H9 (cell line): ENCODE results near the gene KDR. TPM values are rescaled to one million over a fixed set of nuclear protein-coding genes. Genes with fewer than 3 reads are reported as not detected.

Experiments
- DNase-seq: peaks from one replicate; pipeline ENCODE4 v3.0.0-alpha.2; 2017
- H2AFZ ChIP-seq: one replicate; pipeline ENCODE4 v1.6.1; 2013; ENCODE audit warnings: mild to moderate bottlenecking, low read length, control low read depth, moderate library complexity
- H2AK5ac ChIP-seq: 2 replicates; pipeline ENCODE4 v1.6.1; 2013; ENCODE audit warnings: low read length, control low read depth, mixed read lengths; ENCODE audit not compliant: insufficient read length
- H2BK120ac ChIP-seq: one replicate; pipeline ENCODE4 v1.6.1; 2013; ENCODE audit warnings: low read depth, mild to moderate bottlenecking, low read length, control low read depth, inconsistent platforms; ENCODE audit not compliant: poor library complexity, severe bottlenecking
- H2BK12ac ChIP-seq: 2 replicates; pipeline ENCODE4 v1.6.1; 2013; ENCODE audit warnings: low read length, control low read depth, mixed read lengths, low read depth; ENCODE audit not compliant: insufficient read length
- H2BK15ac ChIP-seq: 2 replicates; pipeline ENCODE4 v1.6.1; 2013; ENCODE audit warnings: low read depth, low read length, control low read depth
- H2BK20ac ChIP-seq: one replicate; pipeline ENCODE4 v1.6.1; 2013; ENCODE audit warnings: low read depth, mild to moderate bottlenecking, low read length, control low read depth, inconsistent platforms; ENCODE audit not compliant: poor library complexity, severe bottlenecking
- H2BK5ac ChIP-seq: 2 replicates; pipeline ENCODE4 v1.6.1; 2013; ENCODE audit warnings: low read length, control low read depth, mixed read lengths; ENCODE audit not compliant: insufficient read length
- H3K14ac ChIP-seq: 2 replicates; pipeline ENCODE4 v1.6.1; 2013; ENCODE audit warnings: low read length, control low read depth; ENCODE audit not compliant: insufficient read depth
- H3K18ac ChIP-seq: 2 replicates; pipeline ENCODE4 v1.6.1; 2013; ENCODE audit warnings: low read depth, mild to moderate bottlenecking, mixed read lengths, low read length, control low read depth; ENCODE audit not compliant: insufficient read length
- H3K23ac ChIP-seq: 2 replicates; pipeline ENCODE4 v1.6.1; 2013; ENCODE audit warnings: low read length, control low read depth, mixed read lengths, low read depth; ENCODE audit not compliant: insufficient read length
- H3K23me2 ChIP-seq: 2 replicates; pipeline ENCODE4 v1.6.1; 2013; ENCODE audit warnings: low read depth, mild to moderate bottlenecking, mixed read lengths, low read length, control low read depth; ENCODE audit not compliant: insufficient read length, poor library complexity, severe bottlenecking
- H3K27ac ChIP-seq: 2 replicates; pipeline ENCODE4 v1.5.1; 2013; ENCODE audit warnings: low read length, control low read depth, mixed read lengths, low read depth; ENCODE audit not compliant: insufficient read length
- H3K27me3 ChIP-seq: 2 replicates; pipeline ENCODE4 v1.6.1; 2013; ENCODE audit warnings: low read length, control low read depth, inconsistent platforms; ENCODE audit not compliant: insufficient read depth
- H3K4ac ChIP-seq: 2 replicates; pipeline ENCODE4 v1.6.1; 2013; ENCODE audit warnings: low read depth, mild to moderate bottlenecking, control low read depth, inconsistent platforms, low read length, moderate library complexity
- H3K4me1 ChIP-seq: 2 replicates; pipeline ENCODE4 v1.6.1; 2013; ENCODE audit warnings: low read length, control low read depth, inconsistent platforms; ENCODE audit not compliant: insufficient read depth
- H3K4me2 ChIP-seq: 2 replicates; pipeline ENCODE4 v1.6.1; 2013; ENCODE audit warnings: low read length, control low read depth, mixed read lengths; ENCODE audit not compliant: insufficient read length, insufficient read depth
- H3K56ac ChIP-seq: 2 replicates; pipeline ENCODE4 v1.6.1; 2013; ENCODE audit warnings: low read depth, mild to moderate bottlenecking, mixed read lengths, low read length, control low read depth; ENCODE audit not compliant: insufficient read length
- H3K79me1 ChIP-seq: 2 replicates; pipeline ENCODE4 v1.6.1; 2013; ENCODE audit warnings: low read depth, mild to moderate bottlenecking, moderate library complexity, low read length, control low read depth, inconsistent platforms; ENCODE audit not compliant: insufficient read depth, poor library complexity, severe bottlenecking
- H3K79me2 ChIP-seq: 2 replicates; pipeline ENCODE4 v1.6.1; 2013; ENCODE audit warnings: low read length, control low read depth, inconsistent platforms; ENCODE audit not compliant: insufficient read depth
- H3K9ac ChIP-seq: 2 replicates; pipeline ENCODE4 v1.6.1; 2013; ENCODE audit warnings: low read length, control low read depth, mixed read lengths; ENCODE audit not compliant: insufficient read length; ENCODE audit errors: extremely low read depth
- H3K9me3 ChIP-seq: one replicate; pipeline ENCODE4 v1.6.1; 2013; ENCODE audit warnings: low read depth, low read length, inconsistent platforms; ENCODE audit not compliant: control insufficient read depth
- H3T11ph ChIP-seq: one replicate; pipeline ENCODE4 v1.6.1; 2013; ENCODE audit warnings: mild to moderate bottlenecking, low read length, control low read depth, inconsistent platforms
- H4K20me1 ChIP-seq: one replicate; pipeline ENCODE4 v1.6.1; 2013; ENCODE audit not compliant: control insufficient read depth, insufficient read length, insufficient read depth
- H4K5ac ChIP-seq: 2 replicates; pipeline ENCODE4 v1.6.1; 2013; ENCODE audit warnings: low read depth, mild to moderate bottlenecking, mixed read lengths, low read length, control low read depth; ENCODE audit not compliant: insufficient read length
- H4K8ac ChIP-seq: replicated peaks from 2 replicates; pipeline ENCODE4 v1.6.1; 2013; ENCODE audit warnings: low read length, control low read depth, mixed read lengths, low read depth; ENCODE audit not compliant: insufficient read length
- H4K91ac ChIP-seq: 2 replicates; pipeline ENCODE4 v1.6.1; 2013; ENCODE audit warnings: low read depth, mild to moderate bottlenecking, moderate library complexity, mixed read lengths, low read length, control low read depth; ENCODE audit not compliant: insufficient read length
- H3K27ac Mint-ChIP-seq, 3 experiments: 2 replicates in 2 of 3; 3 replicates in 1 of 3; pipeline ENCODE4 v1.8.0; 2020 to 2021; ENCODE audit warnings: mixed read lengths in 3 of 3, mild to moderate bottlenecking in 1 of 3, moderate library complexity in 1 of 3
- H3K27me3 Mint-ChIP-seq: 2 replicates; pipeline ENCODE4 v1.8.0; 2021; ENCODE audit warnings: low read depth, mild to moderate bottlenecking, moderate library complexity, mixed read lengths
- H3K36me3 Mint-ChIP-seq, 3 experiments: 2 replicates in 2 of 3; 3 replicates in 1 of 3; pipeline ENCODE4 v1.8.0; 2020 to 2021; ENCODE audit warnings: low read depth in 3 of 3, mixed read lengths in 3 of 3; ENCODE audit not compliant: insufficient read depth in 1 of 3
- H3K4me1 Mint-ChIP-seq, 2 experiments: 2 replicates each; pipeline ENCODE4 v1.8.0; 2020; ENCODE audit warnings: mixed read lengths in 2 of 2
- H3K4me3 Mint-ChIP-seq, 2 experiments: 2 replicates in 1 of 2; 3 replicates in 1 of 2; pipeline ENCODE4 v1.8.0; 2020 to 2021; ENCODE audit warnings: mild to moderate bottlenecking in 2 of 2, mixed read lengths in 2 of 2, moderate library complexity in 1 of 2
- H3K9me3 Mint-ChIP-seq, 2 experiments: 2 replicates in 1 of 2; 3 replicates in 1 of 2; pipeline ENCODE4 v1.8.0; 2020; ENCODE audit warnings: mild to moderate bottlenecking in 2 of 2, mixed read lengths in 2 of 2, moderate library complexity in 1 of 2
- CTCF ChIP-seq: fragments of 200-600 bp; sonication (generic); conservative IDR thresholded peaks from 3 replicates; pipeline ENCODE4 v1.8.0; 2021; ENCODE audit warnings: antibody characterized with exemption, mild to moderate bottlenecking
- WGBS: extraction: QIAGEN DNeasy Blood & Tissue Kit; methylation state at CpG from one replicate; pipeline ENCODE4 v1.1.7; 2013; ENCODE audit warnings: missing lambda C conversion rate, low lambda C conversion rate, mixed read lengths; ENCODE audit not compliant: insufficient read length; ENCODE audit errors: extremely low coverage; 5-methylcytosine and 5-hydroxymethylcytosine counted together
- total RNA-seq: library from RNA; stranded (reverse); gene quantifications from 2 replicates; pipeline ENCODE4 v1.2.1, GENCODE V29; 2021

The KDR gene
- total RNA-seq, 1 experiment from 2014 or later = 51.4 TPM

GRCh38 chr4:55029321-55029720 lies 96.1 kb downstream of the KDR start:
- H3K4me1 Mint-ChIP-seq = peaks cover 30 to 35% of the 10 kb centered on the region in 2 experiments
- H2AK5ac ChIP-seq = no peak overlapping the region
- H3K4ac ChIP-seq = no peak overlapping the region
- H3T11ph ChIP-seq = no peak overlapping the region
- no peak overlapping the region for H3K14ac ChIP-seq
- H3K79me1 ChIP-seq = no peaks in the 10 kb centered on the region
- H2BK12ac ChIP-seq = no peak overlapping the region
- H3K27me3 ChIP-seq = no peaks in the 10 kb centered on the region
- no peak overlapping the region for H3K56ac ChIP-seq
- no peak overlapping the region for H4K8ac ChIP-seq
- H3K79me2 ChIP-seq = no peaks in the 10 kb centered on the region
- no peak for TF ChIP-seq CTCF
- no peaks in the 10 kb centered on the region for H4K20me1 ChIP-seq
- no peak overlapping the region for H3K4me2 ChIP-seq
- no peaks in the 10 kb centered on the region for H3K36me3 Mint-ChIP-seq
- no peaks in the 10 kb centered on the region for H3K9me3 ChIP-seq
- no peak overlapping the region for H2BK15ac ChIP-seq
- no peak overlapping the region for H4K5ac ChIP-seq
- no peak overlapping the region for H3K9ac ChIP-seq
- no peak overlapping the region for H3K18ac ChIP-seq
- H3K9me3 Mint-ChIP-seq = no peaks in the 10 kb centered on the region
- no peaks in the 10 kb centered on the region for H3K4me1 ChIP-seq
- no peak overlapping the region for H2BK120ac ChIP-seq
- no peak overlapping the region for H4K91ac ChIP-seq
- H2BK20ac ChIP-seq = no peak overlapping the region
- no peak overlapping the region for H2BK5ac ChIP-seq
- no peaks in the 10 kb centered on the region for H3K23me2 ChIP-seq
- no peak overlapping the region for H3K27ac ChIP-seq
- no peak overlapping the region for H2AFZ ChIP-seq
- no peak for DNase-seq
- H3K23ac ChIP-seq = no peak overlapping the region
- H3K4me3 Mint-ChIP-seq = no peak overlapping the region
- H3K27ac Mint-ChIP-seq = peak overlapping the region in 1 of 3 experiments; percentile 76; a peak in 1 of 7 replicates
- no CpG with 5 or more reads among the region's 1 CpG for WGBS
- no peaks in the 10 kb centered on the region for H3K27me3 Mint-ChIP-seq

Other genes starting within 250 kb of the KDR start
- gene SRD5A3, start 220.6 kb upstream of the KDR start, total RNA-seq = 31.9 and 35.0 TPM in 2 replicates